ENCODE measurements around the gene TGFBR1. TPM values are rescaled to one million over a fixed set of nuclear protein-coding genes. Genes with fewer than 3 reads are reported as not detected.

TGFBR1 gene
- polyA plus RNA-seq (ENCODE audit: insufficient read length in 3 of 3): 10 to 100 TPM; 51.1 to 52.3 (median 52.2) TPM

DNA sequence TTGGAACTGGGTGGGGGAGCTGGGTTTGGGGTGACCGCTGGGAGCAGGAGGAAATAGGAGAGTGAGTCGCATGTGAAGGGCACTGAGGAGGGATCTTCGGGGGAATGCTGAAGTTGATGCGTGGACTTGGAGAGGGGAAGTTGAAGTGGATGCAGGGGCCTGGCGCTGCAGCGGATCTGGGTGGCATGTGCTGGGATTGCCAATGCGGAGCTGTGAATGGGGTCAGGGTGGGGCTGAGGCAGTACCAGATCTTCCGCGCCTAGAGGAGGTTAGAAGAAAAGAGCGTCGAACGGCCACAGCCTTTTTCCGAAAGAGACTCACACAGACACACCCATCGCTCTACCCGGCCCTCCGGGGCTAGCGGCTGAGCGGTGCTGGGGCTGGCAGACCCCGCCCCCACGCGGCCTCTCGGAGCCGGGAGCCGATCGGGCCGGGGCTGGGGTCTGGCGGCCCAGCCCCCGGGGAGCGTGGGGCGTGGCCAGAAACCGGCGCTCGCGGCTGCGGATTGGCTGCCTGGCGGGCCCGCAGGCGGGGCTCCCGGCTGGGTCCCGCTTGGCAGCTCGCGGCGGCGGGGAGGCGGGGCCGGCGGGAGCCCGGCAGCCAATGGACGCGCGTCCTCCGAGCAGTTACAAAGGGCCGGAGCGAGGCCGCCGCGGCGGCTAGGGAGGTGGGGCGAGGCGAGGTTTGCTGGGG lies at the start of gene TGFBR1:
Gene TGFBR1, plus strand, starts transcription at position 655 of the 693 bp plus-strand sequence. CDS start 93 bp downstream, outside the sequence.
- DNase-seq (ENCODE audit: low read depth in 3 of 3, low spot score in 2 of 3): peak; percentile 54 to 86 (median 82)

DNA sequence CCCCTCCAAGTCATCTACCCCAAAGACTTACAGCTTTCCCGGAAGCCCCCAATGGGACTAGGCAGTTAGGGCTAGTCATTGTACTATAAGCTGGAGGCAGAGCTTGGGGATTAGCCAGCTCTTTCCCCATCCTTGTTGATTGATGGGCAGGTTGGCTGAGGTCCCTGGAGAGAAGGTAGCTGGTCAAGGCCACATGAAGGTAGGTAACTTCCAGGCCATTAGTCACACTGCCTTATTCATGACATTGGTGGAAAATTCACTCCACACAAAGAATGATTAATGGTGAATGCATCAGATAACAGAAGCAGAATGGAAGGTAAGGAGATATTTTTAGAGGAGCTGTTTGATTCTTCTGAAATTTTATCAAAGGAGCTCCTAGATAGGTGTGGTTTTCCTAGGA lies 49.5 kb upstream of the TGFBR1 start:
- no peak for DNase-seq (ENCODE audit: low read depth in 3 of 3, low spot score in 2 of 3)

DNA sequence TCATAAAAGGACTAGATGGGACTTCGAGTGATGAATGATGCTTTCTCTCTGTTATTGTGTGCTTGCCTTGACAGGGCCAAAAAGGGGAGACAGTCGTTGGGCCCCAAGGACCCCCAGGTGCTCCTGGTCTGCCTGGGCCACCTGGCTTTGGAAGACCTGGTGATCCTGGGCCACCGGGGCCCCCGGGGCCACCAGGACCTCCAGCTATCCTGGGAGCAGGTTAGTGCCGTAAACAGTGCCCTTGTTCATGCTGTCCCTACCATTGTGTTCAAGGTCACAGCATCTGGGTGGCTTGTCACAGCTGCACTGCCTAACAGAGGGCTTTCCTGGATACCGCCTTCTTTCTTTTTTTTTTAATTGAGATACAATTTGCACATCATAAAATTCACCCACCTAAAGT lies 48.7 kb upstream of the TGFBR1 start:
- no peak for DNase-seq (ENCODE audit: low read depth in 3 of 3, low spot score in 2 of 3)

DNA sequence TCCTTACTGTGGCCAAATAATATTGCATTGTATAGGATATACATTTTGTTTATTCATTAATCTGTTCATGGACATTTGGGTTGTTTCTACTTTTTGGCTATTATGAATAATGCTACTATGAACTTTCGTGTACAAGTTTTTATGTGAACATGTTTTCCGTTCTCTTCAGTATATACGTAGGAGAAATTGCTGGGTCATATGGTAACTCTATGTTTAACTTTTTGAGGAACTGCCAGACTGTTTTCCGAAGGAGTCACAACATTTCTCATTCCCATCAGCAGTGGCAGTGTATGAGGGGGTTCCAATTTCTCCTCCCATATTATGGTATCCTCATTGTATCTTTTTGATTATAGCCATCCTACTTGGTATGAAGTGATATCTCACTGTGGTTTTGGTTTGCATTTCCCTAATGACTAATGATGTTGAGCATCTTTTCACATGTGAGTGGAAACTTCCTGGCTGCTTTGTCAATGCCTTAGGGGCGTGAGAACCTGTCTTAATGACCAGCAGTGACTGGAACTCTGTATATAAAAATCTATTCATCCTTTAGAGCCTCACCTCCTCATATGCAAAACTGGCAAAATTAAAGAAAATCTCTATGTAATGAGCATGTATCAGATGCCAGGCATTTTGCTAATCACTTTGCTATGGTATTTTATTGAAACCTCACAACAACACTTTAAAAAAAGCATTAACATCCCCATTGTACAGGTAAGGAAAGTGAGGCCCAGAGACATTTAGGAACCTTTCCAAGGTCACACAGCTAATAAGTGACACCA lies 47.8 kb upstream of the TGFBR1 start:
- no peak for DNase-seq (ENCODE audit: low read depth in 3 of 3, low spot score in 2 of 3)

DNA sequence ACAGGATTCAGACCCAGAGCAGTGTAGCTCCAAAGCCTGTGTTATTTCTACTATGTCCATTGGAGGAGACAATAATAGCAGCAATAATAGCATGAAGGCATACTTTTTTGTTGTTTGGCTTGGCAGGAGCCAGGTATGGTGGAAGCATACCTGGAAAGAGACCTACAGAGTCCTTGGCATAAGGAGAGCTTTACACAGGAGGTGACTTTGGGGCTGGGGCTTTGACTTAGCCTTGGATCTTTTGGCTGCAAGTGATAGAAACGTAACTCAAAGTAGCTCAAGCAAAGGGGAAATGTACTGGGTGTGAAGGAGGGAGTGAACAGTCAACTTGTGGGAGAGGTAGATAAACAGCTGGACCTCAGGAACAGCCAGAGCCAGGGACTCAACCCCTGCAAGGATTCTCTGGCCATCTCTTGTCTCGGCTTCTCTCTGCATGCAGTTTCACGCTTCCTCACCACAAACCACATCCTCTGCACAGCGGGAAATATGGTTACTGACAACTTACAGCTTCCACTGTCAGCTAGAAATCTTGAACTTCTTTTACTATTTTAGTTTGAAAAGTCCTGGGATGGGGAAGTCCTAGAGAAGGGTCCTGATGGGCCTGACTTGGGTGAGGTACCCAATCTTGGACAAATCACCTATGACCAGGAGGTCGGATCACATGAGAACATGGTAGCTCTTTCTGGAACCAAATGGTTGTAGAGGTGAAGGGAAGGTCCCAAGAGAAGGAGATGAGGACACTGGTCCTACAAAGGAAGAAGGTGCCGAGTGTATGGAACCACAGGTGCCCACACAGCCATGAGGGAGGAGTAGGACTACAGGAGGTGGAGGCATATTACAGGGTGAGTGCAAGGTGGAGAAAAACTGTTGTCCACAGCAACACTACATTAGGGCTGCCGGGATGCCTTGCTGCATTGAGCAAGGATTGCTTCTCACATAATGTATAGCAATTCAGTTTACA lies 47.0 kb upstream of the TGFBR1 start:
- no peak for DNase-seq (ENCODE audit: low read depth in 3 of 3, low spot score in 2 of 3)

DNA sequence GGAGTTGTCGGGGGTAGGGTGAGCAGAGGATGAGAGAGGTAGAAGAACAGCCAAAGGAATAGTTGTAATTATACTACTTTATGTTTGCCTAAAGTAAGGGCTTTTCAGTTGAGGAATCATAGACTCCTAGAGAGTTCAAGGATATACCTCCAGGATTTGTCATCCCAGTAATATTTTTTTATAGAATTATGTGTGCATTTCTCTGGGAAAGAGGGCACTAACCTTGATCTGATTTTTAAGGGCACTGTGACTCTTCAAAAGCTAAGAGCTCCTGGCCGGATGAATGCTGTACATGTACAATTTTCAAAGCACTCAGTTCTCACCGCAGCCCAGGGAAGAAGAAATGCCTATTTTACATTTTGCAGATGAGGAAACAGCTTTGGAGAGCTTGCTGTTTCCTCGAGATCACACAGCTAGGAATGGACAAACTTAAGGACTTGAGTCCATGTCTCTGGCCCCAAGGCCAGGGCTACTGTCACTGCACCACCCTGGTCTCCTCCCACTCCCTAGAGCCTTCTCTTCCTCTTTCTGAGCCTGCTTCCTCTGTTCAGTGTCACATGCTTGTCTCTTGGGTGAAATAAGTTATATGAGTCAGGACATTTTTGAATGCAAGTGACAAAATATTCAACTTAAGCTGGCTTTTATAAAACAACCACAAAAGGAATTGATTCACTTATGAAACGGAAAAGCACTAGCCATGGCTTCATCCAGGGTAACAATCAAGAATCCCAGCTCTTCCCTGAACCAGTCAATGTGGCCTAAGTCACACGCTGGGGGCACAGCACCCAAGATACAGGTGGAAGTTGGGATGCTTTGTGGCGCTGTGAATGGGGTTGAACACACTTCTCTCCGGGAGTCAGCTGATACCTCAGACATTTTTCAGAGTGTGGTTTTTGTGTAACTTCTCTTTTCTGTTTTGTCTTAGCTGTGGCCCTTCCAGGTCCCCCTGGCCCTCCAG lies 45.7 kb upstream of the TGFBR1 start:
- no peak for DNase-seq (ENCODE audit: low read depth in 3 of 3, low spot score in 2 of 3)

DNA sequence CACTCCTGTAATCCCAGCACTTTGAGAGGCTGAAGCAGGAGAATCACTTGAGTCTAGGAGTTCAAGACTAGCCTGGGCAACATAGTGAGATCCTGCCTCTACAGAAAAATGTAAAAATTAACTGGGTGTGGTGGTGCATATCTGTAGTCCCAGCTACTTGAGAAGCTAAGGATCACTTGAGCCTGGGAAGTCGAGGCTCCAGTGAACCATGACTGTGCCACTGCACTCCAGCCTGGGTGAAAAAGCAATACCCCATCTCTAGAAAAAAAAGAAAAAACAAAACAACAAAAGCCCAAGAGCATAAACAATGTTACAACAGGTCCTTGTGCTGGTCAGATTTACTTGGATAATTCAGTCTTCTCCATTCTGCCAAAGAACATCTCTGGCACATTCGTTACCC lies 44.3 kb upstream of the TGFBR1 start:
- no peak for DNase-seq (ENCODE audit: low read depth in 3 of 3, low spot score in 2 of 3)

DNA sequence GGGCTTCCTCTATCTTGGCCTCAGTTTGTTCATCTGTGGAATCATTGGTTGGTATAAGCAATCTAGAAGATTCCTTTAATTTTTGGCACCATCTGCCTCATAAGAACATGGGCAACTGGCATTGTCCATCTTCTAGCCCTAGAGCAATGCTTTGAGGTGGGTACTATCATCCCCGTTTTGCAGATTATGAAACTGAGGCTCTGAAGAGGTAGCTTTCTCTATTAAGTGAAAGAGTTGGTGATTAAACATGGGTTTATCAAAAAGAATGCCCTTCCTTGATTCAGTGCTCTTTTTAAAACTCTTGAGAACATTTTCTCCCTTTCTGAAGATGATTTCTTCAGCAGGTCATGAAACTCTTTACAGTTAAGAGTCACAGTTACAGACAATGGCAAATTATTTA lies 42.4 kb upstream of the TGFBR1 start:
- DNase-seq (ENCODE audit: low read depth in 3 of 3, low spot score in 2 of 3): no peak

DNA sequence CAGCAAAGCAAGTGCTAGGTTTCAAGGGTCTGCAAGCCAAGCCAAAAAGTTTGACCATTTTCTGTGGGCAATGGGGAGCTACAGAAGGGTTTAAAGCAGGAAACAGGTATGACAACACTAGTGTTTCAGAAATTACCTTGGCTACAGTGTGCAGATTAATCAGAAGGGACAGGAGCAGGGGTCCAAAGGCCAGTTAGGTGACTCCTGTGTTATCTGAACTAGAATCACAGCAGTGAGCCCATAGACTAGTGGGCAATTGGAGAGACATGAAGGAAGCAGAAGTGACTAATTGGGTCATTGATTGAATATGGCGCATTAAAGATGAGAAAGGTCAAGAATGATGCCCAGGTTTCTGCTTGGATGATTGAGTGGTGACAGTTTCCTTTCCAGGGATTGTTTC lies 41.4 kb upstream of the TGFBR1 start:
- no peak for DNase-seq (ENCODE audit: low read depth in 3 of 3, low spot score in 2 of 3)

DNA sequence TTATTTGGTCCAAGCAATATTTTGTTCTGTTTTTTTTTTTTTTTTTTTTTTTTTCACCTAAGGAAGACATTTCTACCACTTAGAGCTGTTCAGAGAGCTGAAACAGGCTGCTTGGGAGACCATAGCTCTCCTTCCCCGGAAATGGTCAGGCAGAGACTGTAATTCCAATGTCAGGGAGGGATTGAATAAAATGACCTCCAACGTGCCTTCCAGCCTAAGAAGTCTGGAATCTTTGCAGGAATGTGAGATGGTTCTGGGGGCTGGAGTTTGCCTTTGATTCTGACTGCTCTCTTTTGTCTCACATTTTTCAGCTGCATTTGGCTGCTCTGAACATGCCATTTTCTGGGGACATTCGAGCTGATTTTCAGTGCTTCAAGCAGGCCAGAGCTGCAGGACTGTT lies 38.3 kb upstream of the TGFBR1 start:
- DNase-seq (ENCODE audit: low read depth in 3 of 3, low spot score in 2 of 3): no peak

DNA sequence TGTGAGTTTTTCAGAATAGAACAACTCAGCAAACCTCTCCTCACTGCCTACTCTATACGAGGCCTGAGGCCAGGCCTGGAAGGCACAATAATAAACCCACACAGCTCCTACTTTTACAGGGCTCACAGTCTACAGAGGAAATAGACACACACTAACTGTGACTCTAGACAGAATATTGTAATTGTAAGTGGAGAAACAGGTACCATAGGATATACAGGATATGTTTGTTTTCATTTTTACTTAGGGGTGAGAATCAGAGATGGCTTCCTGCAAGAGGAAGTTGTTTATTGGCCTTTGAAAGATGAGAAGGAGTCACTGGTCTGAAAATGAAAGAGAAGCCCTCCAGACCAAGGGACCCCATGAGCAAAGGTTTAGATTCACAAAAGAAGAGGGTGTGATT lies 35.8 kb upstream of the TGFBR1 start:
- DNase-seq (ENCODE audit: low read depth in 3 of 3, low spot score in 2 of 3): no peak

DNA sequence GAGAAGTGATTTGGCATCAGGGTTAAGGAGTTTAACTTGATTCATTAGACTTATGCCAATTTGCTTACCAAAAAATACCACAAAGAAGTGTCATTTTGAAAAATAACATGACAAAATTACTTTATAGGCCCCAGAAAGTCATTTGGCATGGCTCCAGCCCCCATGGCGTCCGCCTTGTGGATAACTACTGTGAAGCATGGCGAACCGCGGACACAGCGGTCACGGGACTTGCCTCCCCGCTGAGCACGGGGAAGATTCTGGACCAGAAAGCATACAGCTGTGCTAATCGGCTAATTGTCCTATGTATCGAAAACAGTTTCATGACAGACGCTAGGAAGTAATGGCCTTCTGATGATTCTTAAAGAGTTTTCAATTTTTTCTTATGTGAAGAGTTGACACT lies 35.4 kb upstream of the TGFBR1 start:
- no peak for DNase-seq (ENCODE audit: low read depth in 3 of 3, low spot score in 2 of 3)

DNA sequence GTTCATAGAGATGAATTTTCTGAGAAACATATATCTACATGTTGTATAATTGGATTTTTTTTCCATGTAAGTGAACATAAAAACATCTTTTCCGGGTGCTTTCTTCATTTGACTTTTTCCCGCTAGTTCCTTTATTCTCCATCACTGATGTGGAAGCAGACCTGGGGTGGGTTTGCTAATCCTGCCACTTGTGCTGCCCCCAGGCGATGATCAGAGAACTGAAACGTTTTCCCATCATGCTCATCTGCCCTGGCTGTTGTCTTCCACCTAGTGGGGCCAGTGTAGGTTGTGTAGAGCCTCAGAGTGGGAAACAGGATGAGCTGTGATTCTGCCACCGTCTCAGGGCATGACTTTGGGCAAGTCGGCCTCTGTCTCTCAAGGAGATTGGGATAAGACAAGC lies 34.2 kb upstream of the TGFBR1 start:
- no peak for DNase-seq (ENCODE audit: low read depth in 3 of 3, low spot score in 2 of 3)

DNA sequence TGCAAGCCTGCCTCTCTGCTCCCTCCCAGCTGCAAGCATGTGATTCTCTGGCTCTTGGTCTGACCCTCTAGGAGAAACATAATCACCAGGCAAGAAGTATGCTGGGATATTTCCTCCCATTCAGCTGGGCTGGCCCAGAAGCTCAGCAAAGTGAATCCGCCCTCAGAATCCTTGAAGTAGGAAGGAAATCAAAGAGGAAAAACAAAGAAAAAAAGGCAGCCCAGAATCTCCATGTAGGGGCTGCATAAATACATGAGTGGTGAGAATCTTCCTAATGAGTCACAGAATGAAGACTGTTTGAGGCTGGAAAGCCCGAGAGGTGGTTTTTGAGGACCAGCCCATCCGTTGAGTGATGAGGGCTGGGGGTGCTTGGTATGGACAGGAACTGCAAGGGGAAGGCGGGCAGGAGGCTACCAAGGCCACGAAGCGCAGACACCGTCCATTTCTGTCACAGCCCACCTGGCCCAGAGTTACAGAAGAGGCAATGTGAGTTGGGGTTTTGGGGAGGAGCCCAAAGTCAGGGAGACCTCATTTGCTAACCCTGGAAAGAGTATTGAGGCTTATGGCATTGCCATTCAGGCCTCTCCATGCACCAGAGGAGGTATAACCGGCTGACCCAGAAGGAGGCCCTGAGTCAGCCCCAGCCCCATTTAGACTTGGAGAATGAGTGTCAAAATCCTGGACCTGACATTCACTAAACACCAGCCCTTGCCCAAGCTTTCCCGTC lies 33.4 kb upstream of the TGFBR1 start:
- no peak for DNase-seq (ENCODE audit: low read depth in 3 of 3, low spot score in 2 of 3)

DNA sequence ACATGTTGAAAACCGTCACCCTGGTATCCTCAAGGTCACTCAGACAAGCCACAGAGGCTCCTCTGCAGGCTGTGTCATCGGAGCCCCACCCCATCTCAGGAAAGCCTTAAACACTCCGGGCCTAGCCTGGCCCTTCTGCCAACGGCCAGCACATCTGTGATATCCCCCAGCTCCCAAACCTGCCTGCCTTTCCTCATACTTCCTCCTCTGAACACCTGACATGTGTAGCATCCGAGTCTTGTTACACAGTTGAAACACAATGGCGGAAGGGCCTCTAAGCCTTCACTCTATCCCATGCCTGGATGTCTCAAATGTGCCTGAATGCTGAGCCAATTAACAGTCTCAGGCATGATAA lies 32.9 kb upstream of the TGFBR1 start:
- no peak for DNase-seq (ENCODE audit: low read depth in 3 of 3, low spot score in 2 of 3)

DNA sequence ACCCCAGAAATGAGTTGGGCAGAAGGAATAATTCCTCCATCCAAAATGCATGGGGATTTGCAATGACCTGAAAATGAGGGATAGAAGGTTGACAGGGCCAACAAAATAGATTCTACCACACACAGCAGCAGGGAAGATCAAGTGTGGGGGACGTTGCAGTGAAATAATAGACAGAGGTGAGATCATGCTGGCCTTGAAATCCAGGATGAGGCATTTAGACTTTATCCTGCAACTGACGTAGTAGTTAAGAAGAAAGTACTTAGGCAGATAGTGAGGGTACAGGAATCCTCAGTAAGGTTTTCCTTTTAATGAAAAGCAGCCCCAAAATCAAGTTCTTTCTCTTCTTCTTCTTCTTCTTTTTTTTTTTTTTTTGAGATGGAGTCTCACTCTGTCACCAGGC lies 31.6 kb upstream of the TGFBR1 start:
- DNase-seq (ENCODE audit: low read depth in 3 of 3, low spot score in 2 of 3): no peak

DNA sequence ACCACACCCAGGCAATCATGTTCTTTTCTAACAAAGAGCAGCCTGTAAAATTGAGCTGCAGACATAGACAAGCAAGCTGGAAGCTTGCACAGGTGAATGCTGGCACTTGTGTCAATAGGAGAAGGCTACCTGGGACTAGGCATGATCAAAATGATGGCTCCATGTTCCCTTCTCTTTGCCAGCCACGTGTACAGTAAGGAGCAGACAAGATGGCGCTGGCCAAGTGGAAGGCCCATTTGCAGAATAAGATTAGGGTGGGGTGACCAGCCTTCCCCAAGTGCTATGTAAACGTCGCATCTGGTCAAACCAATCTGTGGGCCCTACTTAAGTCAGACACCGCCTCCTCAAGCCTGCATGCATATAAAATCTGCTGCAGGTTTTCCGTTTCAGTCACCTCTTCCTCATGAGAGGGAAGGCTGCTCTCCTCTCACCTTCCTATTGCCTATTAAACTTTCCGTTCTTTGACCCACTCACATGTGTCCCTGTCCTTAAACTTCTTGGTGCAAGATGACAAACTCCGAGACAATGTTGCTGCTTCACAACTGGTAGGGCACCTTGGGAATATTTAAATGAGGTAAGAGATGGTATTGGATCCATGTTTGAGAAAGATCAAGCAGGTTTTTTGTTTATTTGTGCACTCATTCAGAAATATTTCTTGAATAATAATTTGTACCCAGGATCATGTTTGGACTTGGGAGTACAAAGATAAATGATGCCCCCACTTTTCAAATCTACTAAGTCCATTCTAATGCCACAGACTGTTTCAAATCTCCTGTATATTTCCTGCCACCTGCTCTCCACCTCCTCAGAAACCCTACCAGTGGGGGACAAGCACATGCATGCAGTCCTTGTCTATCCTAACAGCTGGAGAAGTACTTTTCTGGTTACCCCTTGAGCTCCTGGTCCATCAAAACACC lies 30.7 kb upstream of the TGFBR1 start:
- DNase-seq (ENCODE audit: low read depth in 3 of 3, low spot score in 2 of 3): no peak

DNA sequence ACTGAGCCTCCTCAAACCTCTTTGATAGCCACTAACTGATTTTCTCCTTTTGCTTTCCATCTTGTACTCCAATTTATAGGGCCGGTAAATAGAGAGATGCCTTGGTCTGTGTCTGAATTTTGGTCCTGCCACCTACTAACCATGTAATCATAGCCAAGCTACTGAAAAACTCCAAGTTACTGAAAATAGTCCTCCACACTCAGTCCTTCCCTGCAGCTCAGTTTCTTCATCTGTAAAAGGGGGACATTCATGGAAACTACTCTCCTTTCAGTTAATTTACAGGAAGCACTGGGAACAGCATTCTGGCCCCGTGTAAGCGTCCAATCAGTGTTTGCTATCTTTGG lies 30.0 kb upstream of the TGFBR1 start:
- DNase-seq (ENCODE audit: low read depth in 3 of 3, low spot score in 2 of 3): no peak
